WTC11 (cell line): ENCODE measurements around the gene EFS. TPM values are rescaled to one million over a fixed set of nuclear protein-coding genes. Genes with fewer than 3 reads are reported as not detected.

Source experiments
- ATAC-seq: fragments of 200-7000 bp; cut with Tn5 transposase; 2 replicates; pipeline ENCODE4 v1.10.0; 2021; ENCODE audit warnings: mild to moderate bottlenecking, moderate library complexity
- CTCF ChIA-PET: fragments of 300-600 bp; sonication (Branson Sonifier 250); formaldehyde crosslinking; loops from one replicate; lab custom pipeline; 2021; ENCODE audit warnings: antibody characterized with exemption; lab: Charles Lee
- POLR2A ChIA-PET: fragments of 350-600 bp; sonication (Branson Sonifier 250); formaldehyde crosslinking; loops from one replicate; lab custom pipeline; 2021; ENCODE audit warnings: antibody characterized with exemption; lab: Charles Lee
- DNase-seq: peaks from one replicate; pipeline ENCODE4 v3.0.0; 2021; ENCODE audit warnings: low spot score
- H3K27ac Mint-ChIP-seq: 2 replicates; pipeline ENCODE4 v1.8.0; 2021; ENCODE audit warnings: mixed read lengths
- H3K27me3 Mint-ChIP-seq: 2 replicates; pipeline ENCODE4 v1.8.0; 2021; ENCODE audit warnings: low read depth, mild to moderate bottlenecking, moderate library complexity, mixed read lengths
- H3K36me3 Mint-ChIP-seq: 2 replicates; pipeline ENCODE4 v1.8.0; 2021; ENCODE audit warnings: mixed read lengths
- H3K4me1 Mint-ChIP-seq: 2 replicates; pipeline ENCODE4 v1.8.0; 2022; ENCODE audit warnings: mixed read lengths
- H3K4me3 Mint-ChIP-seq: 2 replicates; pipeline ENCODE4 v1.8.0; 2021; ENCODE audit warnings: mild to moderate bottlenecking, moderate library complexity, mixed read lengths
- H3K9me3 Mint-ChIP-seq: 2 replicates; pipeline ENCODE4 v1.8.0; 2021; ENCODE audit warnings: mixed read lengths
- AFF4 ChIP-seq: sonication (generic); formaldehyde crosslinking; IDR thresholded peaks from 2 replicates; pipeline ENCODE4 v1.8.1; 2023; ENCODE audit warnings: mild to moderate bottlenecking, missing genetic modification reagents, borderline replicate concordance
- ARID4B ChIP-seq: sonication (generic); formaldehyde crosslinking; IDR thresholded peaks from 2 replicates; pipeline ENCODE4 v1.8.0; 2023; ENCODE audit warnings: missing genetic modification reagents, mild to moderate bottlenecking, borderline replicate concordance
- ATF2 ChIP-seq: sonication (generic); formaldehyde crosslinking; IDR thresholded peaks from 2 replicates; pipeline ENCODE4 v1.8.1; 2022; ENCODE audit warnings: low read depth, missing genetic modification reagents, borderline replicate concordance
- CDX4 ChIP-seq: fragments of 250-450 bp; sonication (Bioruptor Pico); IDR thresholded peaks from 2 replicates; pipeline ENCODE4 v1.9.0; 2021; ENCODE audit warnings: moderate library complexity, mild to moderate bottlenecking, inconsistent platforms, borderline replicate concordance
- E2F5 ChIP-seq: sonication (generic); formaldehyde crosslinking; IDR thresholded peaks from 2 replicates; pipeline ENCODE4 v1.8.1; 2022; ENCODE audit warnings: mild to moderate bottlenecking, moderate library complexity, missing genetic modification reagents
- ELF4 ChIP-seq: sonication (generic); formaldehyde crosslinking; IDR thresholded peaks from 2 replicates; pipeline ENCODE4 v1.8.1; 2022; ENCODE audit warnings: low read depth, mild to moderate bottlenecking, moderate library complexity, missing genetic modification reagents
- EMX1 ChIP-seq: fragments of 250-450 bp; sonication (Bioruptor Pico); IDR thresholded peaks from 2 replicates; pipeline ENCODE4 v1.8.0; 2021; ENCODE audit warnings: mild to moderate bottlenecking
- FOXJ3 ChIP-seq: sonication (generic); formaldehyde crosslinking; IDR thresholded peaks from 2 replicates; pipeline ENCODE4 v1.9.0; 2021; ENCODE audit warnings: missing genetic modification reagents, mild to moderate bottlenecking, borderline replicate concordance
- GRHL2 ChIP-seq: fragments of 250-450 bp; sonication (Bioruptor Pico); IDR thresholded peaks from 2 replicates; pipeline ENCODE4 v1.8.0; 2022; ENCODE audit warnings: mild to moderate bottlenecking, moderate library complexity; ENCODE audit not compliant: insufficient replicate concordance, severe bottlenecking
- HMGA2 ChIP-seq: fragments of 250-450 bp; sonication (Bioruptor Pico); IDR thresholded peaks from 2 replicates; pipeline ENCODE4 v1.4.0; 2021; ENCODE audit warnings: mild to moderate bottlenecking, moderate library complexity
- MXD4 ChIP-seq: fragments of 250-450 bp; sonication (Bioruptor Pico); IDR thresholded peaks from 2 replicates; pipeline ENCODE4 v1.8.0; 2021; ENCODE audit warnings: mild to moderate bottlenecking, moderate library complexity, borderline replicate concordance
- MYBL2 ChIP-seq: sonication (generic); formaldehyde crosslinking; IDR thresholded peaks from 2 replicates; pipeline ENCODE4 v1.8.1; 2023; ENCODE audit warnings: mild to moderate bottlenecking, moderate library complexity, missing genetic modification reagents
- NFATC4 ChIP-seq: fragments of 250-450 bp; sonication (Bioruptor Pico); IDR thresholded peaks from 2 replicates; pipeline ENCODE4 v1.9.0; 2021; ENCODE audit warnings: mild to moderate bottlenecking
- PRRX2 ChIP-seq: fragments of 250-450 bp; sonication (Bioruptor Pico); IDR thresholded peaks from 2 replicates; pipeline ENCODE4 v1.8.0; 2021; ENCODE audit warnings: mild to moderate bottlenecking
- RELA ChIP-seq: sonication (generic); formaldehyde crosslinking; IDR thresholded peaks from 2 replicates; pipeline ENCODE4 v1.8.1; 2022; ENCODE audit warnings: missing genetic modification reagents, mild to moderate bottlenecking, borderline replicate concordance
- SP1 ChIP-seq: sonication (generic); formaldehyde crosslinking; conservative IDR thresholded peaks from 2 replicates; pipeline ENCODE4 v1.8.1; 2022; ENCODE audit warnings: missing genetic modification reagents
- TCF7 ChIP-seq: sonication (generic); formaldehyde crosslinking; IDR thresholded peaks from 2 replicates; pipeline ENCODE4 v1.8.0; 2022; ENCODE audit warnings: mild to moderate bottlenecking, low read depth, missing genetic modification reagents, moderate library complexity
- TEAD4 ChIP-seq: sonication (generic); formaldehyde crosslinking; IDR thresholded peaks from 2 replicates; pipeline ENCODE4 v1.8.0; 2022; ENCODE audit warnings: mild to moderate bottlenecking, missing genetic modification reagents
- ZNF121 ChIP-seq: sonication (generic); formaldehyde crosslinking; IDR thresholded peaks from 2 replicates; pipeline ENCODE4 v1.8.0; 2023; ENCODE audit warnings: missing genetic modification reagents
- ZNF263 ChIP-seq: sonication (generic); formaldehyde crosslinking; IDR thresholded peaks from 2 replicates; pipeline ENCODE4 v1.8.1; 2022; ENCODE audit warnings: low read depth, mild to moderate bottlenecking, moderate library complexity, missing genetic modification reagents
- ZNF416 ChIP-seq: fragments of 250-450 bp; sonication (Bioruptor Pico); IDR thresholded peaks from 2 replicates; pipeline ENCODE4 v1.9.0; 2021; ENCODE audit warnings: mild to moderate bottlenecking, inconsistent platforms
- ZNF512 ChIP-seq: sonication (generic); formaldehyde crosslinking; IDR thresholded peaks from 2 replicates; pipeline ENCODE4 v1.8.1; 2022; ENCODE audit warnings: missing genetic modification reagents, borderline replicate concordance
- total RNA-seq: library from RNA; stranded (reverse); gene quantifications from 3 replicates; pipeline ENCODE4 v1.2.3, GENCODE V29; 2021

EFS gene
- total RNA-seq, 1 experiment from 2014 or later = 35.3 TPM

GRCh38 chr14:23406725-23407355 is 41.9 kb upstream of the EFS start:
- no peak overlapping the region for H3K4me3 Mint-ChIP-seq
- no peak for TF ChIP-seq SP1 (CRISPR knock-in tag)
- no peak for TF ChIP-seq CDX4 (CRISPR knock-in tag)
- TF ChIP-seq AFF4 (CRISPR knock-in tag) = no peak
- no peak for TF ChIP-seq MXD4 (CRISPR knock-in tag)
- TF ChIP-seq NFATC4 = no peak
- no peak for TF ChIP-seq FOXJ3 (CRISPR knock-in tag)
- no peak for TF ChIP-seq ELF4 (CRISPR knock-in tag)
- TF ChIP-seq TEAD4 (CRISPR knock-in tag) = no peak
- ATAC-seq = no peak
- H3K27me3 Mint-ChIP-seq = peaks cover 33% of the 10 kb centered on the region
- no peaks in the 10 kb centered on the region for H3K36me3 Mint-ChIP-seq
- H3K27ac Mint-ChIP-seq = no peak overlapping the region
- no peaks in the 10 kb centered on the region for H3K9me3 Mint-ChIP-seq
- H3K4me1 Mint-ChIP-seq = peaks cover 2% of the 10 kb centered on the region; the same call in 1 of the 2 replicates
- ChIA-PET POLR2A (no interaction called here), CTCF (no interaction called here)
- no peak for DNase-seq

- TF ChIP-seq MYBL2 (CRISPR knock-in tag) = no peak
- no peak for TF ChIP-seq ZNF263 (CRISPR knock-in tag)
- TF ChIP-seq PRRX2 = no peak
- no peak for TF ChIP-seq ZNF121 (CRISPR knock-in tag)
- TF ChIP-seq ZNF416 (CRISPR knock-in tag) = no peak
- TF ChIP-seq TCF7 (CRISPR knock-in tag) = no peak
- TF ChIP-seq ZNF512 = no peak
- no peak for TF ChIP-seq HMGA2
- TF ChIP-seq ATF2 = no peak
- TF ChIP-seq E2F5 (CRISPR knock-in tag) = no peak
- no peak for TF ChIP-seq RELA (CRISPR knock-in tag)
- TF ChIP-seq ARID4B = no peak
- TF ChIP-seq EMX1 (CRISPR knock-in tag) = no peak
- TF ChIP-seq GRHL2 (CRISPR knock-in tag) = no peak
- Mint-ChIP-seq H3K9me3 (no peaks in the 10 kb centered on the region), H3K36me3 (no peaks in the 10 kb centered on the region), H3K4me3 (no peak overlapping the region), H3K27me3 (peaks cover 37% of the 10 kb centered on the region), H3K27ac (no peak overlapping the region), H3K4me1 (peaks cover 2% of the 10 kb centered on the region; the same call in 1 of the 2 replicates)
- ChIA-PET POLR2A (no interaction called here), CTCF (no interaction called here)
- ATAC-seq (no peak), DNase-seq (no peak)
Observed at GRCh38 chr14:23406244-23406643, 41.3 kb upstream of the EFS start.
